ENCODE results near the gene SLC30A2.

Gene SLC30A2

GRCh38 chr1:26037904-26038303, 8.0 kb downstream of the SLC30A2 start:
- no peak for DNase-seq

DNA sequence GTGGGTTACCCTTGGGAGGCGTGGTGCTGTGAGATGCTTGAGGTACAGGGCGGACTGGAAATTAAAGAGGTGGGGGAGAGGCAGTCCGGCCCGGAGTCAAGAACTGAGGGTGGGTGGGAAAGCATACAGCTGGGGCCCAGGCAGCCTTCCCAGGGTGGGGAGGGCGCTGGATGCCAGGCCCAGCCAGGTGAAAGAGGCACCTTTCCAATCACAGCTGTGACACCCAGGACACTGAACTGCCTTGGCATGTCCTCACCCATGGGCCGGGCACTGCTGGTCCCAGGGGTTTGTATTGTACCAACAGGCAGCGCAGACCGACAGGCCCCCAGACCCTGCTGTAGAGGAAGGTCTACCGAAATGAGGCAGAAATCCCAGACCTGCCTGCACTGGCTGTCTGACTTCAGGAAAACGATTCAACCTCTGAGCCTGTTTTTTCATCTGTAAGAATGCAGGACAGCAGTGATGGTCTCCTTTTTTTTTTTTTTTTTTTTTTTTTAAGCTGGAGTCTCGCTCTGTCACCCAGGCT, 9.1 kb downstream of the SLC30A2 start:
- DNase-seq = no peak

DNA sequence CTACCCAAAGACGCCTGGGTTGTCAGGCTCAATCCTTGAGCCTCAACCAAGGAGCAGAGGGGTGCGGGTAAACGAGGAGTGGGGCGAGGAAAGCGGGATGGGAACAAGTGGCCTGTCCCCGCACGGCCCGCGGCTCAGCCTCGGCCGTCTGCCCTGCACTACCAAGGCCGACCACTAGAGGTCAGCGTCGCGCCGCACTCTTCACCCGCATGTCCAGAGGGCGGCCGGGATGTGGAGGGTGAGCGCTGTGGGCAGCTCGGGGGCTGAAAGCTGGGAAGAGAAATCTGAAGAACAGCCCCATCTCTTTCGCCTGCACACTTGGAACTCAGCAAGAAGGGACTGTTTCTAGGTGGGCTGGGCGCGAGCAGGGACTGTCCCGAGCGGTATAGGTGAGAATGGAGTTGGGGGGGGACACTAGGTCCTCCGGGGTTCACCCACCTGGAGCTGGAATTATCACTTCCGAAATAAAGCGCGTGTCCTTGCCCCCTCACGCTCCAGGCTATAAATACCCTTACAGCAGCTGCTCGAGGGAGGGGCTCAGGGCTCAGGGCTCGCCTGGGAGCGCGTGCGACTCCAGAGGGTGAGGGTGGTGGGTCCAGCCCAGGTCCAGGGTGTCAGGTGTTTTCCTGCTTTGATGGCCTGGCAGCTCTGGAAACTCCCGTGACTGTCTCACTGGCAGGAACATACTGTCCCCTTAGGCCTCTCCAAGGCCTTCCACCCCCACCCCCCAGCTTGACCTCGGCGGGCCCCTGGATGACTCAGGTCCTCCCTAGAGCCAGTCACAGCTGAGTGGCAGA, 9.8 kb downstream of the SLC30A2 start:
- DNase-seq = peak; percentile 97

- DNase-seq = peak; percentile 93
Measured at GRCh38 chr1:26035203-26035958, 10.5 kb downstream of the SLC30A2 start.

DNA sequence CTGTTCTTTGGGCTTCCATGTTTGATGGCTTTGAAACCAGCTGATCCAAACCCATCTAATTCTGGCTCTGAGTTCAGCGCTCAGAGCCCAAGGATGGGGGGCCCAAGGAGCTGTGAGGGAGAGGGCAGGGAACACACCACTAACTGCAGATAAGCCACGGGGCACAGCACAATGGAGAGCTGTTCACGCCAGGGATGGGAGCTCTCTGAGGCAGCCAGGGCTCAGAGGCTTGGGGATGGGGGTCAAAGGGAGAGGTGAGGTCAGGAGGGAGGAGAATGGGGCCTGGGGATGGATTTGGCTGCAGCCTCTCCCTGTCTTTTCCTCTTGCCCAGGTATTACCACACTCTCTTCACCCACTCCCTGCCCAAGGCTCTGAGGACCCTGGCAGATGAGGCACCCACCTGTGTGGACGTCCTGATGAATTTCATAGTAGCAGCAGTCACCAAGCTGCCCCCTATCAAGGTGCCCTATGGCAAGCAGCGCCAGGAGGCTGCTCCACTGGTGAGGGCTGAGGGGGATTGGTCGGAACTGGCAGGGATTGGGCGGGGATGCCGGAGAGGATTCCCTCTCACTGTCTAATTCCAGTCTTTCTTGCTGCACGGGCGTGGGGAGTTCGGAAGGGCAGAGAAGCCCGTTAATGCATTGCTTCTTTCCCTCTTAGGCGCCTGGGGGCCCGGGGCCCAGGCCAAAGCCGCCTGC, 11.3 kb downstream of the SLC30A2 start:
- no peak for DNase-seq

GRCh38 chr1:26032656-26033357, 13.1 kb downstream of the SLC30A2 start:
- no peak for DNase-seq

DNA sequence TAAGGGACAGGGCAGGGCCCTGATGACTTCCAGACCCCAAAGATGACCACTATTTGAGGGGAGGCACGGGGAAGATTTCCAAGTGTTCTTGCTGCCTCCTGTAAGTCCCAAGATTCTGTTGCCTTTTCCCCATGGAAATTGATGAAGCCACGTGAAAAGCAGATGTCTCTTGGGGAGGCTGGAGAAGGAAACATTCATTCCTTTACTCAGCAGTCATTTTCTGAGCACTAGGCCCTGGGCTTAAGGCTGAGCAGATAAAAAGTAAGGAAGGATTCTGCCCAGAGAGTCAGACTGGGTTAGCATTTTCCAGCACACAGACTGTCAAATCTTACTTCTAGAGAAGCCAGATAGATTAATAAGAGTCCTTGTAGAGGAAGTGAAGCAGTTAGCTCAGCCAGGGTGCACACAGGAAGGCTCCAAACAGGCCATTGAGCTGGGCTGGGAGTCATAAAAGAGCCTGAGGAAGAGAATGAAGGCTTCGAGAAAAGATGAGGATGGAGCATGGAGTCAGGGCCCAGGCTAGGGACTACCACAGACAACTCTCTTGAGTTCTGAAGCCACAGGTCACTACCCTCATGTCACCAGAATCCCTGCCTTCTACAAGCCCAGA, 14.2 kb downstream of the SLC30A2 start:
- DNase-seq = no peak

- no peak for DNase-seq
Measured at GRCh38 chr1:26031196-26031595, 14.7 kb downstream of the SLC30A2 start.

DNA sequence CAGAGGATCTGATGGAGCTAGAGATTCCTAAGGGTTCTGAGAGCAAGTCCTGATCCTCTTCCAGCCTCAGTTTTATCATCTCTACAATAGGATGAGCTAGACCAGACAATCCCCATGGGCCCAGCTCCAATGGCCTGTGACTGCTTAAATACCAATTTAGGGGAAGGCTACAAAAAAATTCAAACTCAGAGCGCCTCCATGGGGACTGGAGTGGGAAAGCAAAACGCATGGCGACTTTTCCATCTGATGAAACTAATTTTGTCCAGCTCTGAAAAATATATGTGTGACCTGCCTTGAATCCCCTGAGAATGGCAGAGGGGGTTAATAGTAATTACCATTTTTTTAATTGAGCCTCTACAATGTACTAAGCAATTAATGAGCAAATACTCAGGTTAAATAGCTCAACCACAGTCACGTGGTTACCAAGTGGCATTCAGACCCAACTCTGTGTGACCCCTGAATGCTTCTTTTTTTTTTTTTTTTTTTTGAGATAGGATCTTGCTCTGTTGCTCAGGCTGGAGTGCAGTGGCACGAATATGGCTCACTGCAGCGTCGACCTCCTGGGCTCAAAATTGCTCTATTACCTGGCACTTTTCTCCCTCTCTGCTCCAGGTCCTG, 15.9 kb downstream of the SLC30A2 start:
- no peak for DNase-seq

- no peak for DNase-seq
Measured at GRCh38 chr1:26029054-26029863, 16.7 kb downstream of the SLC30A2 start.

GRCh38 chr1:26028490-26028980, 17.4 kb downstream of the SLC30A2 start:
- no peak for DNase-seq

DNA sequence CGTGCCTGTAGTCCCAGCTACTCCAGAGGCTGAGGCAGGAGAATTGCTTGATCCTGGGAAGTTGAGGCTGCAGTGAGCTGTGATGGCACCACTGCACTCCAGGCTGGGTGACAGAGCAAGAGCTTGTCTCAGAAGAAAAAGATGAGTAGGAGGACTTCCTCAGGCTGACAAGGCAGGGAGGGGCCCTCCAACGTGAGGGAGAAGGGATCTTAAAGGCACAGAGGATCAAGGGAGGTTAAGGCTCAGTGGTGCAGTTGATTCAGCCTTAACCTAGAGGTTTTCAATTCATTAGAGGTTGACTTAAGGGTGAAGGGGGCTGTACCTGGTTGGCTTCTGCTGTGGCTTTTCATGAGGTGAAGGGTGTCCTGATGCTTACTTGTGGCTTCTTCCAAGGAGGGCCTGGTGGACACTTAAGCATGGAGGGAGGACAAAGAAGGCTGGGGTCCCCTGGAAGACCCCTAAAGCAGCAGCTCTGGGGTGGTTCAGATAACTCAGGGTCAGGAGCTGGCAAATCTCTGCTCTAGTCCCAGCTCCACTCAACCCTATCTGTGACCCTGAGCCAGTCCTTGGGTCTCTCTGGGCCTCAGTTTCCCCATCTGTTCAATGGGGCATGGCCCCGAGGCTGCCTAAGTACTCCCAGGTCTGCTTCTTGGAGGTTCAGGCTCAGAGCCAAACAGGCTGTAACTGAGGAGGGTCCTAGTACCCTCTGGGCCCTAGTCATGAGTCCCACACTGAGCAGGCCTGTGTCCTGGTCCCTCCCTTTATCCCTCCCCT, 18.0 kb downstream of the SLC30A2 start:
- DNase-seq = no peak

- DNase-seq = no peak
Measured at GRCh38 chr1:26025517-26025916, 20.4 kb downstream of the SLC30A2 start.

- no peak for DNase-seq
Measured at GRCh38 chr1:26025060-26025459, 20.9 kb downstream of the SLC30A2 start.

GRCh38 chr1:26023826-26024225, 22.1 kb downstream of the SLC30A2 start:
- no peak for DNase-seq

- no peak for DNase-seq
Measured at GRCh38 chr1:26023009-26023408, 22.9 kb downstream of the SLC30A2 start.

- DNase-seq = no peak
Measured at GRCh38 chr1:26022404-26022779, 23.5 kb downstream of the SLC30A2 start.

DNA sequence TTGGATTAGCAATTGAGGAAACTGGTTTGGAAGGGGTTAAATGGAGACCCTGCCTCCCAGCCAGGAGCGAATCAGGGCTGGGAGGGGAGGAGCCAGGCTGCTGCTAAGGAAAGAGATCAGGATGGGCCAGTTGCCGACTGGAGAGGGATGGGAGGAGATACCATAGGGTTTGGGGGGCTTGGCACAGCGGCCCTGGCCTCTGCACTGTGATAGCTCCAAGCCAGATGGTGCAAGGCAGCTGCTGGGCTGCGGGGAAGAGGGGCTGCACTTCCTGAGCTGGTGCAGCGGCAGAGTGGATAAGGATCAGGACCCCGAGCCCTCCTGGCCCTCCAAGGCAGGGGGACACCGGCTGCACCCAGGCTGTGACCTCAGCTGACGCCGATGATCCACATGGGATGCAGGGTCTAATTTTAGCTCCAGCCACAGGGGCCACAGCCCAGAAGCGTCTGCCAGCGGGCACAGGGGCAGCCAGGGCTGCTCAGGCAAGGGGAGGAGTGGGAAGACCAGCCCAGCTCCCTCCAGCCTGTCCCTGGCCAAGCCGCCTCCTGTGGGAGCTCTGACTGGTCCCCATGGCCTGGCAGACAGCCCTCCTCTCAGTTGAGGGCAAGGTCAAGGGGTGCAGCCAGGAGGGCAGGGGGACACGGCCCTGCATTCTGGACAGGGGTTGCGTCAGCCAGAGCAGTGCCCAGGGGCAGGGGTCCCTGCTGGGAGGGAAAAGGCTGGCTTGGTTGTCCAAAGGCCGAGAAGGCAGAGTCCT, 24.1 kb downstream of the SLC30A2 start, which contains the start of gene EXTL1:
EXTL1 (plus strand) TSS at position 129 of the 757 bp plus-strand sequence. CDS start 872 bp downstream, outside the sequence.
- no peak for DNase-seq
